GM12872 (cell line): Measurements from ENCODE around the gene TMEM119.

Source experiments
- TF ChIP-seq, protein P1 (sequence below): IDR thresholded peaks from 3 replicates; pipeline ENCODE4 v1.5.1; 2011; ENCODE audit warnings: low read depth, mild to moderate bottlenecking, low read length, moderate library complexity; ENCODE audit not compliant: insufficient read depth

TMEM119 gene

DNA sequence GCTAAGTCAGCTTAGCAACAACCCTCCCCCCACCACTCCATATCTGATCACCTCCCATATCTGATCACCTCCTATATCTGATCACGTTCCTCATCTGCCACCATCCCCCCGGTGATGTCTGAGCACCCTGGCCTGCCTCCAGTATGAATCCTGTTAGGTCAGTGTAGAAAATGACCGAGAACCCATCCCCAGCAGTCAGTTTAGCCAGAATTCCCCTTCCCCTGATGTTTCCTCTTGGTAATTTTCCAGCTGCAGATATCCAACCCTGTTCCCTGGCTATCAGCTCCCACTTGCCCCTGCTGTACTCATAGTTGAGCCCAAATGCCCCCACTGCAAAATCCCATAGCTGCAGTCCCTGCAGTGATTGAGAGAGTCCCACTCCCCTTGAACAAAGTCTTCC, 23.3 kb upstream of the TMEM119 start:
- TF ChIP-seq, protein P1, sequence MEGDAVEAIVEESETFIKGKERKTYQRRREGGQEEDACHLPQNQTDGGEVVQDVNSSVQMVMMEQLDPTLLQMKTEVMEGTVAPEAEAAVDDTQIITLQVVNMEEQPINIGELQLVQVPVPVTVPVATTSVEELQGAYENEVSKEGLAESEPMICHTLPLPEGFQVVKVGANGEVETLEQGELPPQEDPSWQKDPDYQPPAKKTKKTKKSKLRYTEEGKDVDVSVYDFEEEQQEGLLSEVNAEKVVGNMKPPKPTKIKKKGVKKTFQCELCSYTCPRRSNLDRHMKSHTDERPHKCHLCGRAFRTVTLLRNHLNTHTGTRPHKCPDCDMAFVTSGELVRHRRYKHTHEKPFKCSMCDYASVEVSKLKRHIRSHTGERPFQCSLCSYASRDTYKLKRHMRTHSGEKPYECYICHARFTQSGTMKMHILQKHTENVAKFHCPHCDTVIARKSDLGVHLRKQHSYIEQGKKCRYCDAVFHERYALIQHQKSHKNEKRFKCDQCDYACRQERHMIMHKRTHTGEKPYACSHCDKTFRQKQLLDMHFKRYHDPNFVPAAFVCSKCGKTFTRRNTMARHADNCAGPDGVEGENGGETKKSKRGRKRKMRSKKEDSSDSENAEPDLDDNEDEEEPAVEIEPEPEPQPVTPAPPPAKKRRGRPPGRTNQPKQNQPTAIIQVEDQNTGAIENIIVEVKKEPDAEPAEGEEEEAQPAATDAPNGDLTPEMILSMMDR: no peak

DNA sequence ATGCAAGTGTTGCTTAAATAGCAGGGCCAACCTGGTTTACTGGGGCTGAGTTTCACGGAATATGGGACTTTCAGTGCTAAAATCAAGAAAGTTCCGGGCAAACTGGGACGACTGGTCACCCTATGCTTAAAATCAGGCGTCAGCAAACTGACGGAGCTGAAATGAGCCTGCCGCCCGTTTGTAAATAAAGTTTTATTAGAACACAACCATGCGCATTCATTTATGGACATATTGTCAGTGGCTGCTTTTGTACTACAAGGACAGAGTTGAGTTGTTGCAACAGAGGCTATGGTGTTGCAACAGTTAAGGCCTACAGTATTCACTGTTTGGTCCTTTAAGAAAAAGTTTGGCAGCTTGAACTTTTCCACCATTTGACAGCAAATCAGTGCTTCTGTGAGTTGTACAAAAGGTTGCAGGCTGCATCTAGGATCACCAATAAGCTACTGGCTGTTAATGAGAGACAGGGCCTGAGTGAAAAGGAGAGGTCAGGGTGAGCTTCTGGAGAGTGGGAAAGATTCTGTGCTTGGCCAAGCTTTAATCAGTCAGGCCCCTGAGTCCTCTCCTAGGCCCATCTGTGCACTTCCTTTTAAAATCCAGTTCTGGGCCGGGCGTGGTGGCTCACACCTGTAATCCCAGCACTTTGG, 22.5 kb upstream of the TMEM119 start:
- TF ChIP-seq, protein P1: no peak

DNA sequence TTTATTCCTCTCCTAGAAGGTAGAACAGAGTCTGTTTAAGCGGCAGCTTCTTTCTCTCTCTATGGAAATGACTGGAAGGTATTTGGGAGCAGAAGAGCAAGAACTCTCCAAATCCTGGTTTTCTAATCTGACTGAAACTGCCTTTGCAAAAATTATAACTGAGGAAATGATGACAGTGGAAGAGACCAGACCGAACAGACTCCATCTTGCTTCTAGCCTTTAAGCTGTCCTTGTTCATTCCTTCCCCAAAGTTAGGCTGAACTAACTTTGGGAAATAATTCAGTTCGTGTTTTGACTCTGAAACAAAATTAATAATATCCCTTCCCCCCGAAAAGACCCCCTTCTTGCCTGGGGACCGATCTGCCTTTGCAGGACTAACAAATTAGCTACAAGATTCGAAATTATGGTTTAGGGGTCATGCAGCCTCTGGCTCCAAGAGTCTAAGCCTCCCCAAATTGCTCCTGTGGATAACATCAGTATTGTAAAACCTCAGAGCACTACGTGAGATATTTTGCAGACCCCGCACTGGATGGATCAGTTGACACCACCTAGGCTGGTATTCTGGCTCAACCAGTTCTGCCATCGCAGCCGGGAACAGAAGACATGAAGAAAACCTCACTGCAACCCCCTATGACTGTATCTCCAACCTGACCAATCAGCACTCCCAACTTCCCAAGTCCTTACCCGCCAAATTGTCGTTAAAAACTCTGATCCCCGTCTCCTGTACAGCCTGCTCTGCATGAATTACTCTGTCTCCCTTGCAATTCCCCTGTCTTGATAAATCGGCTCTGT, 21.7 kb upstream of the TMEM119 start:
- TF ChIP-seq, protein P1: no peak

DNA sequence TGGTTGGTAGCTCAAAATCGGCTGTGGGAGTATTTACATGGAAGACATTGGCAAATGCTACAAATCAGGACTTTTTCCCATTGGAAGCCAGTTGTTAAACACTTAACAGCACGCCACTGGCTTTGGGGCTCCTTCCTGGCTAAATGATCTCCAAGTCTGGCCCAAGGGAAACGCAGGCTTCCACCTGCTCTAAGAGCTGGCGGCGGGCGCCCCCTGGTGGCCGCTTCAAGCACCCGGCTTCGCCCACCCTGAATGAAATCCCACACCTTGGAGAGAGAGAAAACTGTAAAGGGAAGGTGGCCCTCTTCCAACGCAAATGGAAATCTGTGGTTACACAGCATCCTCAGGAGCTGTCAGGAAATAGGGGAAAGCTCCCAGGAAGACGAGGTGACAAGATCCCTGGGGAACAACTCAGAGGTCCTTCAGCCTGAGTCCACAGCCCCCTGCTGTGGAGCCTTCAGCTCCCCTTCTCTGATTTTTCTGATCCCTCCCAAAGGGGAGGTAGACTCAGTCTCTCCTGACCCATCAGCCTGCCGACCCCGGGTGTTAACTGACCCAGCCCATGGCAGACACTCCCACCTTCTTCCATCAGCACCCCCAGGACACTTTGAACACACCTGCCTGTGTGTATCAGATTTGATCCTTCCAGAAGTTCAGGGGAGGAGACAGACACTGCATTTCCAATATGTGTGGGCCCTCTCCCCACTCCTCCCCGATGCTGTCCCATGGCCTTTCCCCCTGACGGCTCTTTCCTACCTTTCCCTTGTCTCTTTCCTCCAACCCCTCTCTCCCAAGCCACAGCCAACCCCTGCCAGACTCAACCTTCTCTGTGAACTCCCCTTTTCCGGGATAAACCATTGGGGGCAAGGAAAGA, 20.4 kb upstream of the TMEM119 start:
- TF ChIP-seq, protein P1: peak; percentile 91

DNA sequence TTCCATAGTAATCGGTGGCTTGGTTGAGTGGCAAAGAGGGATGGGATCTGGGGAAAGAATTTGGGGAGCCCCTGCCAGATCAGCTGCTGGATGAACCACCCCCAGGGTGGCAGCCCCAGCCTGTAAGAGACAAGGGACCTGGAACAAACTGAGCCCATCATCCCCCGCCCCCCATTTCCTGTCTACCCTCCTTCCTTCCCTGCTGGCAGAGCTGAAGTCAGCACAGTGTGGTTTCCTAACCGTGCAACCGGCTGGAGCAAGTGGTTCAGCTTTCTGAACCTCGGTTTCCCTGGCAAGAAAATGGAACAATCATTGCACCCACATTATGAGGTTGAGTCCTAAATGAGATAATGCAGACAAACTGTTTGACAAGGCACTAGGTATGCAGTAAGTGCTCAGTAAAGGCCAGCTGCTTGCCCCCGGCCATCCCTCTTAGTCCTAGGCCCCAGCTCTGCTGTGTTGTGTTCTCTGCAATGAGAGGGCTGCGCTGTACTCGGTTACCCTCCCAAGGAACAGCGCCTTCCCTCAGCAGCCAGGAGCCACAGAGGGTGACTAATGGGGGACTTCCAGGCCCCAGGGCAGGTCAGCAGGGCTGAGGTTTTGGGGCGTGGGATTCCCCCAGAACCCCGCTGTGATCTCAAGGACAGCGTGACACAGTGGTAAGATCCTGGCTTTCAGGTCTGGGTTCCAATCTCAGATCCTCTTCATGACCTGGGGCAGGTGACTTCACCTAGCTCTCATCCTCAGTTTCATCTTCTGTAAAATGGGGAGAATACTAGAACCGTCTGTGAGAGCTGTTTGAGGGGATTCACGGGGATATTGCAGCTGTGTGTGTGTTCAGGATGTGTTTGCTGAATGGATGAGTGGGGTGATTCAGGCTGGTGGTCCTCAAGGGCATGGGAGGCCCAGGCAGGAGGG, 19.3 kb upstream of the TMEM119 start:
- TF ChIP-seq, protein P1: no peak

DNA sequence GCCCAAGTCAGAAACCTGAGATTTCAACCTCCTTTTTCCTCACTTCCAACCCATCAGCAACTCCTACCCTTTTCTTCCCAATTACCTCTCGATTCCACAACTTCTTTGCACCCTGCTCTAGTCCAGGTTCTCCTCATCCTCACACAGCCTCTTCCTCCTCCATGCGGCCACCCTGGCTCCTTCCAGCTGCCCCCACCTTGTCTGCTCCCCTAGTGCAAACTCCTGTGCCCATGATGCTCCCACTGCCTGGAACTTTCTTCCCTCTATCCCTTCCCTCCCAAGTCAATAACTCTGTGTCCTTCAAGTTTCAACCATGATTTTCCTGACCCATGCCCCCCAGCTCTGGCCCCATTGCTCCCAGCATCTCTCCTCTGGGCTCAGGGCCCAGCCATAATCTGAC, 18.5 kb upstream of the TMEM119 start:
- TF ChIP-seq, protein P1: no peak
